GM12801 (cell line): Measurements from ENCODE around the gene BNC2.

ENCODE experiments used
- TF ChIP-seq, protein P1 (sequence below): IDR thresholded peaks from one replicate; pipeline ENCODE4 v1.5.1; 2011; ENCODE audit warnings: control low read depth; ENCODE audit not compliant: insufficient read length; ENCODE audit errors: extremely low read depth

Gene BNC2

DNA sequence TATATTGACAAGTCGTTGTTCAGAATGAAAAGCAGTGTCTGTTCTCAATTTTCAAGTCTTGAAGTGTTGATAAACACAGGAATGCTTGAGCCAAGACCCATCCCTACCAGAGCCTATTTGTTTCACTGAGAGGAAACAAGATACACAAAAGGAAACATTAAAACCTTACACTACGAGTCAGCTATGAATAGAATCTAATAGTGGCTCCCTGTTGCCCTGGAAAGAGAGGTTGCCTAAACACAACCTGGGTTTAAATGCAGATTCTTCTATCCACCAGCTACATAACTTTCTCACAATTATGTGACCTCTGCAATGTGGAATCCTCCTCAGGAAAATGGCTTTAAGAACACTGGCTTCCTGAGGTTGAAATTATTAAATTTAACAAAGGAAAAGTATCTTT, 29.1 kb upstream of the BNC2 start:
- TF ChIP-seq, protein P1, sequence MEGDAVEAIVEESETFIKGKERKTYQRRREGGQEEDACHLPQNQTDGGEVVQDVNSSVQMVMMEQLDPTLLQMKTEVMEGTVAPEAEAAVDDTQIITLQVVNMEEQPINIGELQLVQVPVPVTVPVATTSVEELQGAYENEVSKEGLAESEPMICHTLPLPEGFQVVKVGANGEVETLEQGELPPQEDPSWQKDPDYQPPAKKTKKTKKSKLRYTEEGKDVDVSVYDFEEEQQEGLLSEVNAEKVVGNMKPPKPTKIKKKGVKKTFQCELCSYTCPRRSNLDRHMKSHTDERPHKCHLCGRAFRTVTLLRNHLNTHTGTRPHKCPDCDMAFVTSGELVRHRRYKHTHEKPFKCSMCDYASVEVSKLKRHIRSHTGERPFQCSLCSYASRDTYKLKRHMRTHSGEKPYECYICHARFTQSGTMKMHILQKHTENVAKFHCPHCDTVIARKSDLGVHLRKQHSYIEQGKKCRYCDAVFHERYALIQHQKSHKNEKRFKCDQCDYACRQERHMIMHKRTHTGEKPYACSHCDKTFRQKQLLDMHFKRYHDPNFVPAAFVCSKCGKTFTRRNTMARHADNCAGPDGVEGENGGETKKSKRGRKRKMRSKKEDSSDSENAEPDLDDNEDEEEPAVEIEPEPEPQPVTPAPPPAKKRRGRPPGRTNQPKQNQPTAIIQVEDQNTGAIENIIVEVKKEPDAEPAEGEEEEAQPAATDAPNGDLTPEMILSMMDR: no peak

DNA sequence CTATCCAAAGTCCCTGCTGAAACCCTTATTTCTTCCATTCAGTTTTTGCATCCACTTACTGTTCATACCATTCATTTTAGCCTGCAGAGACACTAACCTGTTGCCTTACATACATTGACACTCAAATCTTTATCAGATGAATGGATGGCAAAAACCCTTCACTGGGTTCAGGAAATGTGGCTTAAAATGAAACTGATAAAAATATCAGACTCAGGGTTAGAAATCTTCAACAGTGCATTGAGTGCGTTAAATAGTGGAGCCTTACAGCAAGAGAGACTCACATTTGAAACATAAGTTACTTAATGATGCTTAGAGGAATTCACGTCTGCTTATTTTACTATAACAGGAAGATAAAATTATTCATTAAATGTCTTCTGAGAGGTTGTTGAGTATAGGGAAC, 28.0 kb upstream of the BNC2 start:
- TF ChIP-seq, protein P1: no peak

DNA sequence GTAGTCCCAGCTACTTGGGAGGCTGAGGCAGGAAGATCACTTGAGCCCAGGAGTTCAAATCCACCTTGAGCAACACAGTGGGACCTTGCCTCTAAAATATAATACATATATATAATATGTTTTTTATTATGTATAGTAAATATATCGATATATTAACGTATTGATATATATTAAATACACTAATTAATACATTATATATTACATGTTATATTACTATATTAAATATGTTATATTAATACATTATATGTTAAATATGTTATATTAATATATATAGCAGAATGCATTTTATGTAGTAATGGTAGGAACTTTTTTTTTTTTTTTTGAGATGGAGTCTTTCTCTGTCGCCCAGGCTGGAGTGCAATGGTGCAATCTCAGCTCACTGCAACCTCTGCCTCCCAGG, 18.1 kb upstream of the BNC2 start:
- TF ChIP-seq, protein P1: no peak

DNA sequence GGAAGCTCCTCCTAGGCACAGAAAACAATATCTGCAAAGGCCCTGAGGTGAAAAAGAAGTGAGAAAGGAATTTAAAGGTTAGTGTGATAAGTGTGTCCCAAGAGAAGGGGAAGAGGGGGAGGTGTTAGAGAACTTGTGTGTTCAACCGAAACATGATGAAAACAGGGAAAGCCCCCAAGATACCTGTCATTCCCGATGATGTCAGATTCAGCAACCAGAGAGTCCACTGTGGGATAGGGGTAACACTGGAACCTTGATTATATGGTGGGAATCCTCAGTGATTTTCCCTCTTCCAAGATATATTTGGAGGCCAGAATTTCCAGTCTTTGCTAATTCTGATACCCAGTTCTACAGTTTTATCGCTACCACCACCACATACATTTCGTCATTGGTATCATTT, 15.5 kb upstream of the BNC2 start:
- TF ChIP-seq, protein P1: no peak

DNA sequence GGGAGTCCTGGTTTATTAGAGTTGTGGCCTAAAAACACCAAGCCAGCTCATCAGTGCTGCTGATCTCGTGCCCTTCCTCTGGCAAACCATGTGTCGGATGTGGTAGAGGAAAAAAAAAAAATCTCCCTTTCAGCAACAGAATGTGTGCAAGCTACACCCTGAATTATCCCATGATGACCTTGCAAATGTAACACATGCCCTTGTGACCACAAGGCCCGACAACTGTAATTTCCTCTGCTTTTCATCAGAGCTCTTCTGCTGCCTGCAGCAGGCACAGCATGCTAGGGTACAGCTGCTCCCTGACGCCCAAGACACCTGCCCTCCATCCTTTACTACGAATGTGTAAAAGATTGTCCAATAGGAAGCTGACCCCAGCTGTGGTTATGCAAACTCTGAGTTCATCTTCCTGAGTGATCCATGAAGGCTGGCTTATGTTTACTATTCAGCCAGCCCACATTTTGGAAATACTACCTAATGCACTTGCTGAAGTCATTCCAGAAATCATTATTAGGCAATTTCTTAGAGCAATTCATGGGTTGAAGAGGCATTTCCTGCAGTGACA, 14.6 kb upstream of the BNC2 start:
- TF ChIP-seq, protein P1: no peak

DNA sequence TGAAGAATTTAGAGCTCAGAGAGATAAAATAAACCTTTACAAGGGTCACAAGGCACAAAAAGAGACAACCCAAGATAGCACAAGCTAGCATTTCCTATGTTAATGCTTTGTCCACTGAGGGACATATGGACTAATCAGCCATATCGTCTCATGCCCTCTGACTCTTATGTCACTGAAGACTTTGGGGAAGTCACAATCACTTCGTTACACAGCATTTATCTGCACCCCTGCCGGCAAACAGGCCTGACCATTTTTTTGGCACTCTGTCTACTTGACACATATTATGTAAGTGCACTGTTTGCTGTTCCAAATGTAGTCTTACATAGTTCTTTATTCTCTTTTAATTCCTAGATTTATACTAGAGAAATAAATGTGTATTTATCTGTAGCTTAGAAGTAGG, 13.9 kb upstream of the BNC2 start:
- TF ChIP-seq, protein P1: no peak

DNA sequence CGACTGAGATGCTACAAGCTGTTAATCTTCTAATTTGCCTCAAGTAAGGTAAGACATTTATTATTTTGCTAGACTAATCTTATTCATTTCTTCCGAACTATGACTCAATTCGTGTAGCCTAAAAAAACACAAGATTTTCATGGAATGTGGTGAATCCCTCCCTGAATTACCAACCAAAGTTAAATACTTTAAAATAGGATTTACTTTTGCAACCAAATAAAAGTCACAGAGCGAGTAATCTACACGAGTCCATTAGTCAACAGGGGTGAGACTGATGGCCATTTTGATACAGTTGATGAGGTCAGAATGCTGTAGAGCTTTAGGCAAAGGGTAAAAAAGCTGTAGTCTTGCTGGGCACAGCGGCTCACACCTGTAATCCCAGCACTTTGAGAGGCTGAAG, 13.1 kb upstream of the BNC2 start:
- TF ChIP-seq, protein P1: no peak
